ENCODE measurements around the gene SH3D21.
A peak's percentile ranks its signal among the peaks of the same experiment; 100 is the strongest.

The SH3D21 gene

GRCh38 chr1:36367066-36367465 is 60.9 kb downstream of the SH3D21 start:
- H3K4me2 ChIP-seq (ENCODE audit: low read length) = no peak overlapping the region
- no peak for DNase-seq

DNA sequence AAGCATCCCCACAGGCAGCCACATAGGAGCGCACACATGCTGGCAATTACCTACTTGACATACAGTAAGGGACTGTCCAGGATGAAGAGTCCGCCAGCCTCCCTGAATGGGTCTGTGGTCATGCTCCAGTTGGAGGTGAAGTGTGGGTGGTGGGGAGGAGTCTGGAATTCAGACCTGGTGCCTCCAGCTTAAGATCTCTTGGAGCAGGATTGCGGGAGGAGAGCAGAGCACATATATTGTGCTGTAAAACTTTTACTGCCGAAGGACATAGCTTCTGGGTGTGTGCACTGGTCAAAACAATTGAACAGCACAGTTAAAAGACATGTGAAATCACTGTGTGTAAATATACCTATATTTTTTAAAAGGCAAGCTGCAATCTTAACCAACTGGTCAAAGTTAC is 61.6 kb downstream of the SH3D21 start:
- Histone ChIP-seq H3K79me2 (ENCODE audit: control insufficient read depth, insufficient read depth, low read length) (peaks cover 24% of the 10 kb centered on the region), H3K4ac (ENCODE audit: low read depth, low read length) (no peak overlapping the region), H2BK120ac (ENCODE audit: low read depth, low read length) (no peak overlapping the region), H3K27me3 (ENCODE audit: insufficient read depth, low read length, poor library complexity) (no peaks in the 10 kb centered on the region), H2AK5ac (ENCODE audit: low read length) (no peak overlapping the region), H3K4me1 (ENCODE audit: control insufficient read depth, low read depth, low read length) (no peaks in the 10 kb centered on the region), H2BK15ac (replicated peaks; ENCODE audit: low read depth) (no peak overlapping the region), H3K9ac (ENCODE audit: low read length) (no peak overlapping the region), H3K18ac (ENCODE audit: low read length) (no peak overlapping the region), H4K5ac (ENCODE audit: low read length) (no peak overlapping the region), H3K23ac (ENCODE audit: low read length) (no peak overlapping the region), H3K79me1 (ENCODE audit: low read length) (peaks cover 26% of the 10 kb centered on the region), H2BK5ac (ENCODE audit: low read length) (no peak overlapping the region), H3K4me3 (ENCODE audit: low read length) (no peak overlapping the region), H3K56ac (ENCODE audit: low read length) (no peak overlapping the region), H3K4me2 (ENCODE audit: low read length) (no peak overlapping the region), H4K8ac (ENCODE audit: low read depth, low read length) (no peak overlapping the region), H3K27ac (ENCODE audit: low read depth, low read length) (no peak overlapping the region), H3K36me3 (ENCODE audit: control insufficient read depth, insufficient read depth, low read length) (no peaks in the 10 kb centered on the region)
- no CpG with 5 or more reads among the region's 4 CpGs for WGBS (ENCODE audit: extremely low coverage, insufficient coverage, low lambda C conversion rate)
- DNase-seq = no peak

More at GRCh38 chr1:36367066-36367465, 60.9 kb downstream of the SH3D21 start:
- no peaks in the 10 kb centered on the region for H3K27me3 ChIP-seq (ENCODE audit: insufficient read depth, low read length, poor library complexity)
- H3K79me1 ChIP-seq (ENCODE audit: low read length) = peaks cover 26% of the 10 kb centered on the region
- peaks cover 21% of the 10 kb centered on the region for H3K79me2 ChIP-seq (ENCODE audit: control insufficient read depth, insufficient read depth, low read length)
- H3K56ac ChIP-seq (ENCODE audit: low read length) = no peak overlapping the region
- H3K4me1 ChIP-seq (ENCODE audit: control insufficient read depth, low read depth, low read length) = no peaks in the 10 kb centered on the region
- no peak overlapping the region for H2AK5ac ChIP-seq (ENCODE audit: low read length)
- H2BK15ac ChIP-seq (replicated peaks; ENCODE audit: low read depth) = no peak overlapping the region
- H3K4me3 ChIP-seq (ENCODE audit: low read length) = no peak overlapping the region
- no peak overlapping the region for H3K23ac ChIP-seq (ENCODE audit: low read length)
- no peak overlapping the region for H3K18ac ChIP-seq (ENCODE audit: low read length)
- no peak overlapping the region for H4K8ac ChIP-seq (ENCODE audit: low read depth, low read length)
- no peak overlapping the region for H3K9ac ChIP-seq (ENCODE audit: low read length)
- no peaks in the 10 kb centered on the region for H3K36me3 ChIP-seq (ENCODE audit: control insufficient read depth, insufficient read depth, low read length)
- no peak overlapping the region for H4K5ac ChIP-seq (ENCODE audit: low read length)
- WGBS (ENCODE audit: extremely low coverage, insufficient coverage, low lambda C conversion rate) = no CpG with 5 or more reads among the region's 5 CpGs
- H3K27ac ChIP-seq (ENCODE audit: low read depth, low read length) = no peak overlapping the region
- no peak overlapping the region for H2BK120ac ChIP-seq (ENCODE audit: low read depth, low read length)
- no peak overlapping the region for H3K4ac ChIP-seq (ENCODE audit: low read depth, low read length)
- no peak overlapping the region for H2BK5ac ChIP-seq (ENCODE audit: low read length)

DNA sequence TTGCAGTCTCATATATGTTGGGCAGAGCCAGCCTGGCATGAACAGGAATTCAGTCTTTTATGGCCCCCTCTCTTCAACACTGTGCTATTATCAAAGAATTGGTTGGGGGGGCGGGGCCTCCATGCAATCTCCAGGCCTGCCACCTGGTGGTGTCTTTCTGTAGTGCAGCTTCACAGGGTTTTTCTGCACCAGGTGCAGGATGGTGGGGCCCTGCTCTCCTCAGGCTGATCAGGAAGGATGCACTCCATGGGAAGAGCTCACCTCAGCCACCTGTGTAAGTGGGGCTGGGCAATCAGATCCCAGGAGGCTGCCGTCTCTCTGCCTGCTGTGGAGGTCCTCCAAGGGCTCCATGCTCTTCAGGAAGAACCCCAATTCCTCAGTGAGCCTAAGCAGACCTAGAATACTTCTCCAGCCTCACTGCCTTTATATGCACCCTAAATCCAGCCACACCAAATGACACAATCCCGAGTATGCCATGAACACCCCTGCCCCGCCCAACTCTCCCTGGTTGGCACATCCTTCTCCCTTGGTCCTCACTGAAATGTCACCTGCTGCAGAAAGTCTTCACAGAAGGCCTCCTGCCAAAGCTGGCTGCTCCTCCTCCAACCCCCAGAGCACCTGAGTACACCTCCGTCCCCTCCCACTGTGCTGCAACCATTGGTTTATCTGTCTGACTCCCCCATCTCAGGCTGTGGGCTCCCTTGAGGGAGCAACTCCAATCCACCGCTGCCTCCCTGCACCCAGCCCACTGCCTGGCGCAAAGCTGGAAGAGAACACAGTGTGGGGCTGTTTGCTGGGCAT is 63.1 kb downstream of the SH3D21 start:
- no peak overlapping the region for H2AK5ac ChIP-seq (ENCODE audit: low read length)
- WGBS (ENCODE audit: extremely low coverage, insufficient coverage, low lambda C conversion rate) = no CpG with 5 or more reads among the region's 7 CpGs
- H4K8ac ChIP-seq (ENCODE audit: low read depth, low read length) = no peak overlapping the region
- H3K36me3 ChIP-seq (ENCODE audit: control insufficient read depth, insufficient read depth, low read length) = no peaks in the 10 kb centered on the region
- H3K27ac ChIP-seq (ENCODE audit: low read depth, low read length) = no peak overlapping the region
- peaks cover 27% of the 10 kb centered on the region for H3K79me2 ChIP-seq (ENCODE audit: control insufficient read depth, insufficient read depth, low read length)
- peaks cover 9% of the 10 kb centered on the region for H3K4me1 ChIP-seq (ENCODE audit: control insufficient read depth, low read depth, low read length)
- H3K56ac ChIP-seq (ENCODE audit: low read length) = no peak overlapping the region
- no peak overlapping the region for H2BK120ac ChIP-seq (ENCODE audit: low read depth, low read length)
- peaks cover 29% of the 10 kb centered on the region for H3K79me1 ChIP-seq (ENCODE audit: low read length)
- DNase-seq = peak; percentile 82
- no peak overlapping the region for H3K18ac ChIP-seq (ENCODE audit: low read length)
- H4K5ac ChIP-seq (ENCODE audit: low read length) = no peak overlapping the region
- H3K4ac ChIP-seq (ENCODE audit: low read depth, low read length) = no peak overlapping the region
- peak overlapping the region; percentile 18 for H3K9ac ChIP-seq (ENCODE audit: low read length)
- H2BK5ac ChIP-seq (ENCODE audit: low read length) = no peak overlapping the region
- no peaks in the 10 kb centered on the region for H3K27me3 ChIP-seq (ENCODE audit: insufficient read depth, low read length, poor library complexity)
- H3K4me3 ChIP-seq (ENCODE audit: low read length) = no peak overlapping the region
- no peak overlapping the region for H3K4me2 ChIP-seq (ENCODE audit: low read length)
- no peak overlapping the region for H2BK15ac ChIP-seq (replicated peaks; ENCODE audit: low read depth)
- H3K23ac ChIP-seq (ENCODE audit: low read length) = no peak overlapping the region
